Measurements from ENCODE around the gene N4BP3.

The N4BP3 gene

GRCh38 chr5:178080056-178080455 is 33.3 kb upstream of the N4BP3 start:
- Histone ChIP-seq H3K79me2 (ENCODE audit: insufficient read depth, low read length) (no peaks in the 10 kb centered on the region), H3K9ac (ENCODE audit: low read depth, low read length) (no peak overlapping the region), H3K9me3 (ENCODE audit: insufficient read depth, low read length, severe bottlenecking) (no peaks in the 10 kb centered on the region), H4K20me1 (ENCODE audit: insufficient read depth, low read length) (no peaks in the 10 kb centered on the region; the same call in 1 of the 2 replicates), H3K4me3 (ENCODE audit: low read depth in 1 of 2, low read length in 2 of 2) (no peak overlapping the region), H3K4me1 (ENCODE audit: insufficient read depth, low read length) (no peaks in the 10 kb centered on the region), H3K27ac (ENCODE audit: low read length) (no peak overlapping the region), H3K4me2 (ENCODE audit: insufficient read depth, low read length) (no peak overlapping the region), H3K27me3 (ENCODE audit: insufficient read depth, low read length, poor library complexity) (peaks cover 21% of the 10 kb centered on the region), H3K36me3 (ENCODE audit: insufficient read depth, low read length) (no peaks in the 10 kb centered on the region), H2AFZ (ENCODE audit: low read depth, low read length) (no peak overlapping the region)
- DNase-seq (no peak), ATAC-seq (ENCODE audit: insufficient read depth, low read depth) (no peak)
- TF ChIP-seq CTCF (IDR thresholded peaks at IDR 0.05; ENCODE audit: borderline replicate concordance, extremely low read depth, low read length, poor library complexity, severe bottlenecking), result no peak
- no peak for TF ChIP-seq EZH2 (IDR thresholded peaks at IDR 0.05; ENCODE audit: borderline replicate concordance, low read depth, low read length, severe bottlenecking)

GRCh38 chr5:178080618-178081410 is 32.5 kb upstream of the N4BP3 start:
- TF ChIP-seq CTCF (IDR thresholded peaks at IDR 0.05; ENCODE audit: borderline replicate concordance, extremely low read depth, low read length, poor library complexity, severe bottlenecking), result no peak
- TF ChIP-seq EZH2 (IDR thresholded peaks at IDR 0.05; ENCODE audit: borderline replicate concordance, low read depth, low read length, severe bottlenecking), result no peak
- DNase-seq, result no peak
- Histone ChIP-seq H3K4me1 (ENCODE audit: insufficient read depth, low read length) (no peaks in the 10 kb centered on the region), H3K27me3 (ENCODE audit: insufficient read depth, low read length, poor library complexity) (peaks cover 16% of the 10 kb centered on the region), H3K4me2 (ENCODE audit: insufficient read depth, low read length) (no peak overlapping the region), H2AFZ (ENCODE audit: low read depth, low read length) (no peak overlapping the region), H3K9me3 (ENCODE audit: insufficient read depth, low read length, severe bottlenecking) (no peaks in the 10 kb centered on the region), H3K9ac (ENCODE audit: low read depth, low read length) (no peak overlapping the region), H4K20me1 (ENCODE audit: insufficient read depth, low read length) (no peaks in the 10 kb centered on the region), H3K4me3 (ENCODE audit: low read depth in 1 of 2, low read length in 2 of 2) (no peak overlapping the region), H3K27ac (ENCODE audit: low read length) (no peak overlapping the region), H3K79me2 (ENCODE audit: insufficient read depth, low read length) (no peaks in the 10 kb centered on the region), H3K36me3 (ENCODE audit: insufficient read depth, low read length) (no peaks in the 10 kb centered on the region)
- no peak for ATAC-seq (ENCODE audit: insufficient read depth, low read depth)

GRCh38 chr5:178081571-178082243 is 31.6 kb upstream of the N4BP3 start:
- no peaks in the 10 kb centered on the region for H3K36me3 ChIP-seq (ENCODE audit: insufficient read depth, low read length)
- H3K9ac ChIP-seq (ENCODE audit: low read depth, low read length), result no peak overlapping the region
- TF ChIP-seq EZH2 (IDR thresholded peaks at IDR 0.05; ENCODE audit: borderline replicate concordance, low read depth, low read length, severe bottlenecking), result no peak
- H3K27ac ChIP-seq (ENCODE audit: low read length), result no peak overlapping the region
- no peaks in the 10 kb centered on the region for H3K9me3 ChIP-seq (ENCODE audit: insufficient read depth, low read length, severe bottlenecking)
- H4K20me1 ChIP-seq (ENCODE audit: insufficient read depth, low read length), result no peaks in the 10 kb centered on the region
- H2AFZ ChIP-seq (ENCODE audit: low read depth, low read length), result no peak overlapping the region
- peaks cover 10% of the 10 kb centered on the region for H3K27me3 ChIP-seq (ENCODE audit: insufficient read depth, low read length, poor library complexity)
- ATAC-seq (ENCODE audit: insufficient read depth, low read depth) (no peak), DNase-seq (no peak)
- H3K4me3 ChIP-seq (ENCODE audit: low read depth in 1 of 2, low read length in 2 of 2), result no peak overlapping the region
- H3K4me2 ChIP-seq (ENCODE audit: insufficient read depth, low read length), result no peak overlapping the region
- no peaks in the 10 kb centered on the region for H3K79me2 ChIP-seq (ENCODE audit: insufficient read depth, low read length)
- H3K4me1 ChIP-seq (ENCODE audit: insufficient read depth, low read length), result no peaks in the 10 kb centered on the region

- DNase-seq (no peak), ATAC-seq (ENCODE audit: insufficient read depth, low read depth) (no peak)
- Histone ChIP-seq H3K9me3 (ENCODE audit: insufficient read depth, low read length, severe bottlenecking) (no peaks in the 10 kb centered on the region), H3K27ac (ENCODE audit: low read length) (no peak overlapping the region), H3K27me3 (ENCODE audit: insufficient read depth, low read length, poor library complexity) (peaks cover 8% of the 10 kb centered on the region), H4K20me1 (ENCODE audit: insufficient read depth, low read length) (no peaks in the 10 kb centered on the region), H3K4me2 (ENCODE audit: insufficient read depth, low read length) (no peak overlapping the region), H3K4me1 (ENCODE audit: insufficient read depth, low read length) (no peaks in the 10 kb centered on the region), H3K36me3 (ENCODE audit: insufficient read depth, low read length) (no peaks in the 10 kb centered on the region), H2AFZ (ENCODE audit: low read depth, low read length) (no peak overlapping the region), H3K9ac (ENCODE audit: low read depth, low read length) (no peak overlapping the region), H3K79me2 (ENCODE audit: insufficient read depth, low read length) (no peaks in the 10 kb centered on the region), H3K4me3 (ENCODE audit: low read depth in 1 of 2, low read length in 2 of 2) (no peak overlapping the region)
- no peak for TF ChIP-seq CTCF (IDR thresholded peaks at IDR 0.05; ENCODE audit: borderline replicate concordance, extremely low read depth, low read length, poor library complexity, severe bottlenecking)
- TF ChIP-seq EZH2 (IDR thresholded peaks at IDR 0.05; ENCODE audit: borderline replicate concordance, low read depth, low read length, severe bottlenecking), result no peak
Observed at GRCh38 chr5:178083922-178084321, 29.4 kb upstream of the N4BP3 start.

All from DND-41 (cell line).